HG03469 (cell line): ENCODE data around the gene PRICKLE1.

Experiments used
- ATAC-seq: cut with Tn5 transposase; IDR thresholded peaks from one replicate; pipeline ENCODE4 v1.9.1; 2021; ENCODE audit warnings: mild to moderate bottlenecking, moderate library complexity, moderate number of reproducible peaks; ENCODE audit not compliant: unreplicated experiment

Gene PRICKLE1

GRCh38 chr12:42589465-42590329 is at the start of gene PRICKLE1:
Gene PRICKLE1, minus strand, starts transcription at chr12:42589746. Its CDS starts 117,230 bp downstream, at chr12:42472516.
- ATAC-seq: no peak

- no peak for ATAC-seq
Measured at GRCh38 chr12:42638697-42639096, 49.2 kb upstream of the PRICKLE1 start.

- no peak for ATAC-seq
Measured at GRCh38 chr12:42638011-42638410, 48.5 kb upstream of the PRICKLE1 start.

GRCh38 chr12:42636993-42637392 is 47.4 kb upstream of the PRICKLE1 start:
- no peak for ATAC-seq

GRCh38 chr12:42633594-42633993 is 44.0 kb upstream of the PRICKLE1 start:
- no peak for ATAC-seq

GRCh38 chr12:42631513-42631912 is 42.0 kb upstream of the PRICKLE1 start:
- no peak for ATAC-seq

- ATAC-seq: no peak
Measured at GRCh38 chr12:42630314-42630713, 40.8 kb upstream of the PRICKLE1 start.

- no peak for ATAC-seq
Measured at GRCh38 chr12:42627151-42627550, 37.6 kb upstream of the PRICKLE1 start.

GRCh38 chr12:42625611-42626010 is 36.1 kb upstream of the PRICKLE1 start:
- no peak for ATAC-seq

- no peak for ATAC-seq
Measured at GRCh38 chr12:42617622-42618021, 28.1 kb upstream of the PRICKLE1 start.

- no peak for ATAC-seq
Measured at GRCh38 chr12:42615006-42615405, 25.5 kb upstream of the PRICKLE1 start.

GRCh38 chr12:42612231-42612613 is 22.7 kb upstream of the PRICKLE1 start:
- ATAC-seq: no peak

GRCh38 chr12:42611571-42612230 is 22.2 kb upstream of the PRICKLE1 start:
- ATAC-seq: no peak

GRCh38 chr12:42609605-42610004 is 20.1 kb upstream of the PRICKLE1 start:
- ATAC-seq: no peak

- ATAC-seq: no peak
Measured at GRCh38 chr12:42608196-42608825, 18.8 kb upstream of the PRICKLE1 start.

GRCh38 chr12:42607584-42608058 is 18.1 kb upstream of the PRICKLE1 start:
- ATAC-seq: no peak

GRCh38 chr12:42606471-42606870 is 16.9 kb upstream of the PRICKLE1 start:
- no peak for ATAC-seq

- ATAC-seq: no peak
Measured at GRCh38 chr12:42605685-42606084, 16.1 kb upstream of the PRICKLE1 start.

GRCh38 chr12:42603246-42603990 is 13.9 kb upstream of the PRICKLE1 start:
- ATAC-seq: no peak

GRCh38 chr12:42593874-42594273 is 4.3 kb upstream of the PRICKLE1 start:
- no peak for ATAC-seq
